A673 (cell line): Measurements from ENCODE around the gene TMPRSS11F. TPM values are rescaled to one million over a fixed set of nuclear protein-coding genes. Genes with fewer than 3 reads are reported as not detected.

ENCODE experiments used
- BruUV-seq: library from RNA; stranded (reverse); fragments of 400-500 nt; replicated peaks from 2 replicates; lab custom pipeline; 2021; lab: Mats Ljungman, UMichigan
- CTCF ChIA-PET: fragments of 300-600 bp; sonication (Branson Sonifier 250); formaldehyde crosslinking; loops from one replicate; lab custom pipeline; 2022; ENCODE audit warnings: antibody characterized with exemption; lab: Charles Lee
- POLR2A ChIA-PET: fragments of 300-600 bp; sonication (Branson Sonifier 250); formaldehyde crosslinking; loops from one replicate; lab custom pipeline; 2022; ENCODE audit warnings: antibody characterized with exemption; ENCODE audit not compliant: low non-redundant PET; lab: Charles Lee
- DNase-seq: peaks from one replicate; pipeline ENCODE4 v3.0.0-alpha.2; 2015; ENCODE audit warnings: low spot score
- H3K27ac ChIP-seq: fragments of 200-600 bp; sonication (generic); 2 replicates; pipeline ENCODE4 v1.5.1; 2016; ENCODE audit warnings: mixed run types, low read depth, mild to moderate bottlenecking, mixed read lengths, antibody characterized with exemption, low read length; ENCODE audit not compliant: poor library complexity, severe bottlenecking
- H3K27me3 ChIP-seq: fragments of 200-600 bp; sonication (generic); replicated peaks from 2 replicates; pipeline ENCODE4 v1.6.1; 2017; ENCODE audit warnings: mixed run types, low read depth, mild to moderate bottlenecking, mixed read lengths, antibody characterized with exemption, low read length; ENCODE audit not compliant: insufficient read depth, poor library complexity
- H3K36me3 ChIP-seq: fragments of 200-600 bp; sonication (generic); 2 replicates; pipeline ENCODE4 v1.6.1; 2016; ENCODE audit warnings: mixed run types, mild to moderate bottlenecking, mixed read lengths, antibody characterized with exemption, low read length; ENCODE audit not compliant: insufficient read depth, poor library complexity, severe bottlenecking
- H3K4me1 ChIP-seq: fragments of 200-600 bp; sonication (generic); 2 replicates; pipeline ENCODE4 v1.6.1; 2017; ENCODE audit warnings: mixed run types, mild to moderate bottlenecking, mixed read lengths, antibody characterized with exemption, low read length; ENCODE audit not compliant: insufficient read depth, poor library complexity, severe bottlenecking
- H3K4me3 ChIP-seq: fragments of 200-600 bp; sonication (generic); 2 replicates; pipeline ENCODE4 v1.5.1; 2016; ENCODE audit warnings: low read depth, mixed run types, mild to moderate bottlenecking, mixed read lengths, low read length; ENCODE audit not compliant: poor library complexity, severe bottlenecking
- H3K9me3 ChIP-seq: fragments of 200-600 bp; sonication (generic); 2 replicates; pipeline ENCODE4 v1.6.1; 2016; ENCODE audit warnings: mixed run types, low read depth, mild to moderate bottlenecking, mixed read lengths, antibody characterized with exemption, low read length; ENCODE audit not compliant: poor library complexity, severe bottlenecking
- CTCF ChIP-seq: fragments of 300-800, 200-600 bp; sonication (generic); conservative IDR thresholded peaks from 2 replicates; pipeline ENCODE4 v1.5.1; 2017; ENCODE audit warnings: low read depth, mild to moderate bottlenecking, antibody characterized with exemption, low read length, moderate library complexity, mixed read lengths
- EZH2 ChIP-seq: fragments of 200-600 bp; sonication (generic); IDR thresholded peaks from 2 replicates; pipeline ENCODE4 v1.6.1; 2017; ENCODE audit warnings: borderline replicate concordance, low read depth, mild to moderate bottlenecking, mixed read lengths, antibody characterized with exemption, low read length; ENCODE audit not compliant: poor library complexity, severe bottlenecking
- intact Hi-C: fragments of 100-400 bp; cut with micrococcal nuclease; formaldehyde crosslinking; loops from one replicate; pipeline ENCODE4 v1.10.0; 2022; ENCODE audit not compliant: unreplicated experiment
- total RNA-seq: library from RNA; stranded (reverse); gene quantifications from 2 replicates; pipeline ENCODE4 v1.2.3, GENCODE V29; 2021

The TMPRSS11F gene
- total RNA-seq, 1 experiment from 2014 or later = not detected

GRCh38 chr4:68110441-68110840 lies 19.2 kb downstream of the TMPRSS11F start:
- intact Hi-C loops = no loop called here
- H3K27ac ChIP-seq = no peak overlapping the region
- CTCF ChIA-PET = no interaction called here
- no peaks in the 10 kb centered on the region for H3K9me3 ChIP-seq
- DNase-seq = no peak
- no peaks in the 10 kb centered on the region for H3K36me3 ChIP-seq
- no TSS peak for BruUV-seq
- H3K27me3 ChIP-seq = no peaks in the 10 kb centered on the region
- no peak overlapping the region for H3K4me3 ChIP-seq
- POLR2A ChIA-PET = no interaction called here
- H3K4me1 ChIP-seq = no peaks in the 10 kb centered on the region
- TF ChIP-seq CTCF (no peak), EZH2 (no peak)

GRCh38 chr4:68109868-68110267 lies 19.8 kb downstream of the TMPRSS11F start:
- TF ChIP-seq EZH2 (no peak), CTCF (no peak)
- no TSS peak for BruUV-seq
- no peak for DNase-seq
- intact Hi-C loops = no loop called here
- Histone ChIP-seq H3K9me3 (no peaks in the 10 kb centered on the region), H3K27me3 (no peaks in the 10 kb centered on the region), H3K4me1 (no peaks in the 10 kb centered on the region), H3K4me3 (no peak overlapping the region), H3K27ac (no peak overlapping the region), H3K36me3 (no peaks in the 10 kb centered on the region)
- ChIA-PET POLR2A (no interaction called here), CTCF (no interaction called here)

- intact Hi-C loops = no loop called here
- no TSS peak for BruUV-seq
- Histone ChIP-seq H3K4me3 (no peak overlapping the region), H3K36me3 (no peaks in the 10 kb centered on the region), H3K9me3 (no peaks in the 10 kb centered on the region), H3K27ac (no peak overlapping the region), H3K27me3 (no peaks in the 10 kb centered on the region), H3K4me1 (no peaks in the 10 kb centered on the region)
- TF ChIP-seq EZH2 = no peak
- TF ChIP-seq CTCF = no peak
- POLR2A ChIA-PET = no interaction called here
- CTCF ChIA-PET = no interaction called here
- no peak for DNase-seq
Observed at GRCh38 chr4:68082758-68083157, 46.9 kb downstream of the TMPRSS11F start.
